Measurements from ENCODE around the gene ENG.
"Not testable (repeated sequence)": the region's sequence is repeated elsewhere in the genome, so short reads cannot be mapped to it uniquely, and the experiment has no call there.

Gene ENG

DNA sequence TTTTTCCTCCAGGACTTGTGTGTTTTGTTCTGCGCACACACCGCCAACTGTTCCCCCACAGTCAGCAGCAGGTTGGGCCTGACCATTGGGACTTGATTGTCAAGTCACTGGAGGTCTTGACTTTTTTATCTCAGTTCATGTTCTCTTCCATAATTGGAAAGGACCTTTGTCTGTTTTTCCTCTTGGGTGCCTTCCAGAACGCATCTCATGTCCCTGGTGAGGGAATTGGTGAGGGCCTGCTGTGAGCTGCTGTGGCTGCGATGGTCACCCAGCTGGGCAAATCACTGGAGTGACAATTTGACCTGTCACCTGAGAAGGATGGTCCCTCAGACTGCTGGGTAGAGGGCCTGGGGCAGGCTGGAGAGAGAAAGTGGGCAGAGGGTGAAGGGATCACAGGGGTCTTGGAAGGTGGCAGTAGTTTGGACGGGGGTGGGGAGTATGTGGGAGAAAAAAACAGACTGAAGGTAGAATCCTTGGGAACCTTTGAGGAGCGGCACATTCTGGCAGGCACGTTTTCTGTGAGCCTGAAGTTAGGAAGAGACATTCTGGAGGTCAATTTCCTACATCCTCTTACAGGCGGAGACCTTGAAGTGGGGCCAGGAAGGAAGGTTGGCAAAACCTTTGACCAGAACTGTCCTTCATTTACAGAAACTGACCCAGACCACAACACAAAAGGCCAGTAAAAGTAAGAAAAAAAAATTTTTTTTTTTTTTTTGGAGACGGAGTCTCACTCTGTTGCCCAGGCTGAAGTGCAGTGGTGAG lies 64.2 kb downstream of the ENG start:
- no peak for DNase-seq

DNA sequence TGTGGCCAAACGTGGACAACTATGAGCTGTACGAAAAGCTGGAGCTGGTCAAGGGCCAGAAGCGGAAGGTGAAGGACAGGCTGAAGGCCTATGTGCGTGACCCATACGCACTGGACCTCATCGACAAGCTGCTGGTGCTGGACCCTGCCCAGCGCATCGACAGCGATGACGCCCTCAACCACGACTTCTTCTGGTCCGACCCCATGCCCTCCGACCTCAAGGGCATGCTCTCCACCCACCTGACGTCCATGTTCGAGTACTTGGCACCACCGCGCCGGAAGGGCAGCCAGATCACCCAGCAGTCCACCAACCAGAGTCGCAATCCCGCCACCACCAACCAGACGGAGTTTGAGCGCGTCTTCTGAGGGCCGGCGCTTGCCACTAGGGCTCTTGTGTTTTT lies 65.3 kb downstream of the ENG start:
- DNase-seq, result no peak

DNA sequence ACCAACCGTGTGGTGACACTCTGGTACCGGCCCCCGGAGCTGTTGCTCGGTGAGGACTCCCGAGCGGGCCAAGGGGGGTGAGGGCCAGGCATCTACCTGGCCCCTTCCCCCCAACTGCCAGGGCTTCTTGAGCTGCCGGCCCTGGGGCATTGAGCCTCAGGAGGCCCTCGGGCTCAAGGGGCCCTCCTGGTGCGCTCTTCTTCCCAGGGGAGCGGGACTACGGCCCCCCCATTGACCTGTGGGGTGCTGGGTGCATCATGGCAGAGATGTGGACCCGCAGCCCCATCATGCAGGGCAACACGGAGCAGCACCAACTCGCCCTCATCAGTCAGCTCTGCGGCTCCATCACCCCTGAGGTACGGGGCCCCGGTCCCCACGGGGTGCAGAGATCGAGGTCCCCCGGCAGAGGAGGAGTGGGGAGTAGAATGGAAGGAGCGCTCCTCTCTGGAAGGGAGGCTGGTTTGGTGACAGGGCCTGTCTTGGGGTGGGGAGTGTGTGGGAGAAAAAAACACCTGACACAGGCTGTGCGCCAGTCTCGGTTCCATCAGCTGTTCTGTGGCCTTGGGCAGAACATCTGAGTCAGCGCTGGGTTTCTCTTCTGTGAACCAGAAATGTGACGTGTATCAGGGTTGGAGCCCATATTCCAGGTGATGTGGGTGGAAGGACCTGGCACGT lies 66.0 kb downstream of the ENG start:
- DNase-seq, result no peak

DNA sequence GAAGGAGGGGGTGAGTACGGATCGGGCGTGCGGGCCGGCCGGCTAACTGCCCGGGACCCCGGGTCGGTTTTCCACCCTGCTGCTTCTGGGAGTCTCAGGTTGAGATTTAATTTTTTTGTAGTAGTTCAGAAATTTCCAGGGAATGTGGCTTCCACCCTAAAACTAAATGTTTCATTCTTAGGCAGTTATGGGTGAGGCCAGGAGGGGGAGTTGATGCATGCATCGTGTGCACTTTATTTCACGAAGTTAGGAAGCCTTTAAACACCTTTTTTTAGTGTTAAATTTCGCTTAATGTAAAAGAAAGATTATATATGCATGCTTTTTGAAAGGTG lies 67.7 kb downstream of the ENG start:
- no peak for DNase-seq

- peak; percentile 92 for DNase-seq
These were observed 68.3 kb downstream of the ENG start, which contains the start of gene CDK9 for GRCh38 chr9:127785933-127786772. Gene CDK9 (plus strand): TSS chr9:127786034. CDS start chr9:127786149, 115 bp downstream.

GRCh38 chr9:127785023-127785932 lies 69.2 kb downstream of the ENG start:
- peak; percentile 88 for DNase-seq

GRCh38 chr9:127783111-127784008 lies 71.1 kb downstream of the ENG start:
- peak; percentile 78 for DNase-seq

DNA sequence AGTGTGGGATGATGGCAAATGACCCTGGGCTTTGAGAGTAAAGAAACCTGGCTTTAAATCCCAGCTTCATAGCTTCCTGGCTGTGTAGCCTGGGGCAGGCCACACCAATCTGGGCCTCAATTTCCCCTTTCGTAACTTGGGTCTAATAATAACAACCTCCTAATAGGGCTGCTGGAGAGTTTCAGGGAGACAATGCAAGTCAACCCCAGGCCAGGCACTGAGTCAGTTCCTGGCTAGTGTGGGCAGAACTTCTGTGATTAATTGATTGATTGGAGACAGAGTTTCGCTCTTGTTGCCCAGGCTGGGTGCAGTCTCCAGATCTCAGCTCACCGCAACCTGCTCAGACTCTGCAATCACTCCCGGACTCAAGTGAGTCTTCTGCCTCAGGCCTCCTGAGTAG lies 72.7 kb downstream of the ENG start:
- DNase-seq, result no peak

DNA sequence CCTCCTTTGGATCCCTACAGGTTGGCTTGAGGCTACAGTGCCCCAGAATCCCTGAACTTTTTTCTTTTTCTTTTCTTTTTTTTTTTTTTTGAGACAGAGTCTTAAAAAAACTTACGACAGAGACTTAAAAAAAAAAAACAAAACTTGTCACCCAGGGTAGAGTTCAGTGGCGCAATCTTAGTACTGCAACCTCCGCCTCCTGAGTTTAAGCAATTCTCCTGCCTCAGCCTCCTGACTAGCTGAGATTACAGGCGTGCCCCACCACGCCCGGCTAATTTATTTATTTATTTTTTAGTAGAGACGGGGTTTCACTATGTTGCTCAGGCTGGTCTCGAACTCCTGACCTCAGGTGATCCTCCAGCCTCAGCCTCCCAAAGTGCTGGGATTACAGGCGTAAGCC lies 73.5 kb downstream of the ENG start:
- DNase-seq, result not testable (repeated sequence)

DNA sequence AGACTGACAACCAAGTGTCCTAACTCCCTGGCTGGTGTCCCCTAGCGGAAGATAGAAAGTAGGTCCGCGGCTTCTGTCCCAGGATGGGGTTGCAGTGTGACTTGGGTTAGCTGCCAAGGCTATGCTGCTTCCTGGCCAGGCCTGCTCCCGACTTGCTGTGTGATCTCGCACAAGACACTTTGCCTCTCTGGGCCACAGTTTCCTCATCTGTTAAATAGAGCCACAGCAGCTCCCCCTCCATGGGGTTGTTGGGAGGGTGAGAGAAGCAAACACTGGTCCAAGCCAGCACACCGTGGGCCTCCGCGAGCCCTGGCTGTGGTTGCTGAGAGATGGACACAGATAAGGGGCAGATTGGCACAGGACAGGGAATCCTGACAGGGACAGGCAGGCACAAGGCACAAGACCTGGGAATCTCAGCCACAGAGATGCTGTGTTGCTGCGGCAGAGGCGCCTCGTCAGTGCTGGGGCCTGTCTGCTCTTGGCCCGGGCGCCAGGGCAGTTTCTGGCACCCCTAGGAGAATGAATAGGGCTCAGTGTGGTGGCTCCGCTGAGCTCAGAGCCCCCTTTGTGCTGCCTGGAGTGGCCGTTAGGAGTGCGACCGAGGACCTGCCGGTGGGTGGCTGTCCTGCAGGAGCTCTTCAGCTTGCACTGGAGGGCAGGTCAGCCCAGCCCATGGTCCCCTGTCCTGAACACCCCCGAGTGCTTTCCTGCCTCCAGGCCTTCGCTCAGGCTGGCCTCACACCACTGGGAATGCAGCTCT lies 74.2 kb downstream of the ENG start:
- DNase-seq, result no peak

- peak; percentile 78 for DNase-seq
These were observed 75.1 kb downstream of the ENG start for GRCh38 chr9:127779136-127779981.

- peak; percentile 51 for DNase-seq
These were observed 76.0 kb downstream of the ENG start, which contains the start of gene SH2D3C for GRCh38 chr9:127778280-127779135. Gene SH2D3C (minus strand): TSS chr9:127778666. CDS start chr9:127778627, 39 bp downstream.

GRCh38 chr9:127777368-127777980 lies 77.0 kb downstream of the ENG start:
- DNase-seq, result no peak

- no peak for DNase-seq
These were observed 77.6 kb downstream of the ENG start for GRCh38 chr9:127776924-127777289.

DNA sequence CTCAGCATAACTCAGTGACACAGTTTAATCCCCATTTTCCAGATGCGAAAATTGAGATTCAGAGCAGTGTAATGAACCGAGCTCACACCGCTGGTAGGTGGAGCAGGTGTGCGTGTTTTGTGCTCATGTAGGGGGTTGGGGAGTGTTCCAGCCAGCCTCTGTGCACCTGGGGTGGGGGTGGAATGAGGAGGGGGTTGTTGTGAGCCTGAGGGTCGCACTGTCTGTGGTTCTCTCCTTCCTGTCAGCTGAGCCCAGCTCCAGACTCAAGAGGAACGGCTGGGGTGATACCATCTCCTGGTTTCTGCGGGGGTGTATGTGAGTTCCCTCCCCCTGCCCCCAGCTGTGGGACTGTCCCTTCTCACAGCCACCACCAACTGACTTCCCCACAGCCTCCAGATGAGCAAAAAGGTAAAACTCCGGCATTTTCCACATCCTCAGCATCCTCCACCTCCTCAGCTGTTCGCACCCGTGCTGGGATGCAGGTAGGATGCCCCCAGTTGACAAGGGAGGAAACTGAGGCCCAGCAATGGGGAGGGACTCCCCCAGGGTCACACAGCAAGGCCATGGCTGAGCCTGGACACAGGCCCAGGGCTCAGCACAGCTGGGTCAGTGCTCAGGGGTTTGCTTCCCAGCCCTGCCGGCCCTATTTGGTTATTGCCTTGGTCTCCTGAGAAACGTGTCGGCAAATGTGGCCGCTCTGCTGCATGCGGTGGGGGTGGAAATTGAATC lies 78.1 kb downstream of the ENG start:
- DNase-seq, result peak; percentile 83

DNA sequence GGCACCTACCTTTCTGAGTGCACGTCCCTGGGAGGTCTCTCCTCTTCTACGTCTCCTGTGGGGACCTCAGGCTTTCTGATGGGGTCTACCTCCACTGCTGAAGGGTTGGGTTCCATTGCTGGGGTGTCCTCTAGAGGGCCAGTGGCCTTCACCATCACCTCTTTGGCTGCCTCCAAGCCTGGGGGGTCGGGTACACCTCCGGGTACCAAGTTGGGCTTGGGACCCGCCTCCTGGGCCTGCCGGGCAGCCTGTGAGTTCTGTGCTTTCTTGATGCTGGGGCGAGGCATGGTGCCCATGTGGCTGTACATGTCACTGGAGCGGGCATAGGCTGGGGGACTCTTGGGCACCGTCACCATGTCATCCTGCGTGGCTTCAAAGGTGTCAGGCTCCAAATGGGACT lies 80.5 kb downstream of the ENG start:
- no peak for DNase-seq

GRCh38 chr9:127773272-127773671 lies 81.2 kb downstream of the ENG start:
- no peak for DNase-seq
